ENCODE results near the gene NRIP2. TPM values are rescaled to one million over a fixed set of nuclear protein-coding genes. Genes with fewer than 3 reads are reported as not detected.

Gene NRIP2
- total RNA-seq, 4 donors from 2014 or later: 1.3 to 5.2 (median 2.0) TPM; not detected in 1

GRCh38 chr12:2791089-2791488 is 43.7 kb downstream of the NRIP2 start:
- Histone ChIP-seq H3K27ac (no peak overlapping the region), H3K4me3 (no peak overlapping the region), H3K36me3 (no peaks in the 10 kb centered on the region), H3K27me3 (no peaks in the 10 kb centered on the region), H3K9me3 (no peaks in the 10 kb centered on the region), H3K4me1 (peaks cover 2 to 7% of the 10 kb centered on the region in 2 donors)
- DNase-seq (no peak), ATAC-seq (no peak)
- TF ChIP-seq CTCF (IDR thresholded peaks at IDR 0.05 in 4 of 5, conservative IDR thresholded peaks at IDR 0.05 in 1 of 5) (no peak), POLR2A (IDR thresholded peaks at IDR 0.05) (no peak)
- intact Hi-C loops (cut with DNase I; ENCODE audit: low total_unique reads) (loop anchor here (10.0 kb wide), 2 partner anchors 464 to 1084 kb away; partner anchors contain the start of gene PARP11), in situ Hi-C loops (cut with MboI; ENCODE audit: low sequenced_read_pairs in 4 of 4) (loop anchor here in 1 of 4 donors (25.0 kb wide), 1 partner anchor 1154 kb away; the partner anchor contains the start of gene WNT5B)

GRCh38 chr12:2785017-2785416 is 49.8 kb downstream of the NRIP2 start:
- no peaks in the 10 kb centered on the region for H3K9me3 ChIP-seq
- in situ Hi-C loops (cut with MboI; ENCODE audit: low sequenced_read_pairs in 4 of 4): loop anchor here in 1 of 4 donors (25.0 kb wide), 1 partner anchor 1148 kb away; the partner anchor contains the start of gene WNT5B
- no peaks in the 10 kb centered on the region for H3K27me3 ChIP-seq
- H3K36me3 ChIP-seq: no peaks in the 10 kb centered on the region
- H3K27ac ChIP-seq: no peak overlapping the region
- TF ChIP-seq CTCF (IDR thresholded peaks at IDR 0.05 in 4 of 5, conservative IDR thresholded peaks at IDR 0.05 in 1 of 5): no peak
- no peak for TF ChIP-seq POLR2A (IDR thresholded peaks at IDR 0.05)
- H3K4me3 ChIP-seq: no peak overlapping the region
- ATAC-seq: no peak
- intact Hi-C loops (cut with DNase I; ENCODE audit: low total_unique reads): no loop called here
- H3K4me1 ChIP-seq: peaks cover 4 to 7% of the 10 kb centered on the region in 2 donors
- no peak for DNase-seq

- Histone ChIP-seq H3K4me3 (peak overlapping the region; percentile 36 to 54 (median 44)), H3K4me1 (peaks cover 4 to 7% of the 10 kb centered on the region in 2 donors), H3K27me3 (no peaks in the 10 kb centered on the region), H3K9me3 (no peaks in the 10 kb centered on the region), H3K27ac (no peak overlapping the region), H3K36me3 (no peaks in the 10 kb centered on the region)
- intact Hi-C loops (cut with DNase I; ENCODE audit: low total_unique reads) (no loop called here), in situ Hi-C loops (cut with MboI; ENCODE audit: low sequenced_read_pairs in 4 of 4) (loop anchor here in 1 of 4 donors (25.0 kb wide), 1 partner anchor 1147 kb away; the partner anchor contains the start of gene WNT5B)
- TF ChIP-seq CTCF (IDR thresholded peaks at IDR 0.05 in 4 of 5, conservative IDR thresholded peaks at IDR 0.05 in 1 of 5): peak; percentile 20 to 93 (median 75)
- no peak for TF ChIP-seq POLR2A (IDR thresholded peaks at IDR 0.05)
- DNase-seq (peak in 1 of 2 donors; percentile 36), ATAC-seq (peak; percentile 89 to 95)
Observed at GRCh38 chr12:2783936-2784600, 50.8 kb downstream of the NRIP2 start.

- ATAC-seq: no peak
- TF ChIP-seq POLR2A (IDR thresholded peaks at IDR 0.05) (no peak), CTCF (IDR thresholded peaks at IDR 0.05 in 4 of 5, conservative IDR thresholded peaks at IDR 0.05 in 1 of 5) (no peak)
- no peaks in the 10 kb centered on the region for H3K27me3 ChIP-seq
- intact Hi-C loops (cut with DNase I; ENCODE audit: low total_unique reads) (no loop called here), in situ Hi-C loops (cut with MboI; ENCODE audit: low sequenced_read_pairs in 4 of 4) (loop anchor here in 1 of 4 donors (25.0 kb wide), 1 partner anchor 1142 kb away; the partner anchor contains the start of gene WNT5B)
- H3K9me3 ChIP-seq: no peaks in the 10 kb centered on the region
- DNase-seq: no peak
- H3K4me3 ChIP-seq: no peak overlapping the region
- H3K27ac ChIP-seq: no peak overlapping the region
- H3K4me1 ChIP-seq: peaks cover 4 to 7% of the 10 kb centered on the region in 2 donors
- H3K36me3 ChIP-seq: no peaks in the 10 kb centered on the region
Observed at GRCh38 chr12:2779281-2779680, 55.6 kb downstream of the NRIP2 start.

Measured in gastrocnemius medialis (tissue), 4 donors.